ENCODE results near the gene CAMK2A.

- no peak for TF ChIP-seq TAF1 (IDR thresholded peaks at IDR 0.05; ENCODE audit: low read depth, low read length)
- TF ChIP-seq POLR2AphosphoS5 (IDR thresholded peaks at IDR 0.05; ENCODE audit: low read depth, low read length), result no peak
Observed at GRCh38 chr5:150202501-150202900, 87.1 kb downstream of the CAMK2A start.
